Measurements from ENCODE around the gene SLC39A1. TPM values are rescaled to one million over a fixed set of nuclear protein-coding genes. Genes with fewer than 3 reads are reported as not detected.

SLC39A1 gene
- total and polyA plus RNA-seq, 4 donors: 73.4 to 247 (median 122) TPM

- Histone ChIP-seq H3K4me1 (ENCODE audit: control insufficient read depth in 5 of 5, insufficient read depth in 5 of 5, low read length in 5 of 5) (peaks cover 0 to 4% (median 0%) of the 10 kb centered on the region in 5 donors), H3K27ac (ENCODE audit: low read depth in 1 of 2, low read length in 1 of 2) (no peak overlapping the region), H3K9me3 (ENCODE audit: control insufficient read depth in 4 of 4, insufficient read depth in 3 of 4, low read length in 3 of 4) (no peaks in the 10 kb centered on the region), H3K27me3 (ENCODE audit: control insufficient read depth in 3 of 3, insufficient read depth in 3 of 3, low read length in 2 of 3) (no peaks in the 10 kb centered on the region), H3K9ac (ENCODE audit: insufficient read depth in 1 of 2, low read length in 2 of 2) (no peak overlapping the region), H3K36me3 (ENCODE audit: control insufficient read depth in 4 of 4, insufficient read depth in 4 of 4, low read length in 4 of 4) (peaks cover 9 to 67% (median 44%) of the 10 kb centered on the region in 4 donors), H3K4me3 (no peak overlapping the region)
- TF ChIP-seq, protein P1, sequence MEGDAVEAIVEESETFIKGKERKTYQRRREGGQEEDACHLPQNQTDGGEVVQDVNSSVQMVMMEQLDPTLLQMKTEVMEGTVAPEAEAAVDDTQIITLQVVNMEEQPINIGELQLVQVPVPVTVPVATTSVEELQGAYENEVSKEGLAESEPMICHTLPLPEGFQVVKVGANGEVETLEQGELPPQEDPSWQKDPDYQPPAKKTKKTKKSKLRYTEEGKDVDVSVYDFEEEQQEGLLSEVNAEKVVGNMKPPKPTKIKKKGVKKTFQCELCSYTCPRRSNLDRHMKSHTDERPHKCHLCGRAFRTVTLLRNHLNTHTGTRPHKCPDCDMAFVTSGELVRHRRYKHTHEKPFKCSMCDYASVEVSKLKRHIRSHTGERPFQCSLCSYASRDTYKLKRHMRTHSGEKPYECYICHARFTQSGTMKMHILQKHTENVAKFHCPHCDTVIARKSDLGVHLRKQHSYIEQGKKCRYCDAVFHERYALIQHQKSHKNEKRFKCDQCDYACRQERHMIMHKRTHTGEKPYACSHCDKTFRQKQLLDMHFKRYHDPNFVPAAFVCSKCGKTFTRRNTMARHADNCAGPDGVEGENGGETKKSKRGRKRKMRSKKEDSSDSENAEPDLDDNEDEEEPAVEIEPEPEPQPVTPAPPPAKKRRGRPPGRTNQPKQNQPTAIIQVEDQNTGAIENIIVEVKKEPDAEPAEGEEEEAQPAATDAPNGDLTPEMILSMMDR (IDR thresholded peaks at IDR 0.05; ENCODE audit: control extremely low read depth, extremely low read depth): no peak
- 88 to 98% methylated on average over 3 of the region's 3 CpGs for WGBS, 2 donors
- no peak for ATAC-seq (ENCODE audit: insufficient read depth, low FRiP score)
- no peak for DNase-seq
Measured at GRCh38 chr1:153938996-153939395, 24.3 kb downstream of the SLC39A1 start.

GRCh38 chr1:153937331-153937730, 26.0 kb downstream of the SLC39A1 start:
- no peak overlapping the region for H3K9ac ChIP-seq (ENCODE audit: insufficient read depth in 1 of 2, low read length in 2 of 2)
- DNase-seq: no peak
- H3K4me1 ChIP-seq (ENCODE audit: control insufficient read depth in 5 of 5, insufficient read depth in 5 of 5, low read length in 5 of 5): no peaks in the 10 kb centered on the region
- WGBS, 2 donors: 96 to 99% methylated on average over 10 of the region's 10 CpGs
- no peak overlapping the region for H3K27ac ChIP-seq (ENCODE audit: low read depth in 1 of 2, low read length in 1 of 2)
- H3K36me3 ChIP-seq (ENCODE audit: control insufficient read depth in 4 of 4, insufficient read depth in 4 of 4, low read length in 4 of 4): peaks cover 10 to 74% (median 43%) of the 10 kb centered on the region in 4 donors
- ATAC-seq (ENCODE audit: insufficient read depth, low FRiP score): no peak
- TF ChIP-seq, protein P1 (IDR thresholded peaks at IDR 0.05; ENCODE audit: control extremely low read depth, extremely low read depth): no peak
- H3K9me3 ChIP-seq (ENCODE audit: control insufficient read depth in 4 of 4, insufficient read depth in 3 of 4, low read length in 3 of 4): no peaks in the 10 kb centered on the region
- no peak overlapping the region for H3K4me3 ChIP-seq
- H3K27me3 ChIP-seq (ENCODE audit: control insufficient read depth in 3 of 3, insufficient read depth in 3 of 3, low read length in 2 of 3): no peaks in the 10 kb centered on the region

DNA sequence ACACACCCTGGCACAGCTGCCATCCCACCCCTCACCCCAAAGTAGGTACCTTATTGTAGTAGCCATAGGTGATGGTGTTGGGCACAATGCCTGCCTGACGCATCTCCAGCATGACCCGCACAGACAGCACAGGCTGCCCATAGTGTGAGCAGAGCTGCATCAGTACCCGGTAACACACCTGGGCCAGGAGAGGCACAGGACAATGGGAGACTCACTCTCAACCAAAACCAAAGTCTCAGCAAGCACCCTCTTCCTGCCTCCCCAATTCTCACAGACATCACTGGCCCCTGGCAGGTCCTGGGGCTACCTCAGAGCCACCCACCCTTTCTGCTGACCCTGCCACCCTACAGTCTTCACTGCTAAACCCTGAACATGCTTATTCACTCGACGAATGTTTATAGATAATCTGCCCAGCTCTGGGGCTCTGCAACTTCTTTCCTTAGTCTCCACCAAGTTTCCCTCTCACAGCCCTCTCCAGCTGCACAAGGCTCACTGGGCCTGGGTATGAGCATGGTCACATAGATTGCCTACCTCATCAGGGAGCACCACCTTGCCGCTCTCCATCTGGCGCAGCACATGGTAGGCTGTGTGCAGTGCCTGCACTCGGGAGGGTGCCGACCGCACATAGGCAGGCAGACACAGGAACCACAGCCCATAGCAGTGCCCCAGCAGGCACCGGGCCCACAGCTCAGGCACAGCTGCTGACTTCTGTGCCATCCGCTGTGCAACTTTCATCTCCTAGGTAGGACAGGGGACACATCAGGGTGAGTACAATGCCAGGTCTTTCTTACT, 27.1 kb downstream of the SLC39A1 start:
- TF ChIP-seq, protein P1 (IDR thresholded peaks at IDR 0.05; ENCODE audit: control extremely low read depth, extremely low read depth): no peak
- ATAC-seq (ENCODE audit: insufficient read depth, low FRiP score) (no peak), DNase-seq (no peak)
- H3K27ac ChIP-seq (ENCODE audit: low read depth in 1 of 2, low read length in 1 of 2): no peak overlapping the region
- 96 to 98% methylated on average over 12 of the region's 12 CpGs for WGBS, 2 donors
- no peak overlapping the region for H3K4me3 ChIP-seq
- H3K27me3 ChIP-seq (ENCODE audit: control insufficient read depth in 3 of 3, insufficient read depth in 3 of 3, low read length in 2 of 3): no peaks in the 10 kb centered on the region
- H3K36me3 ChIP-seq (ENCODE audit: control insufficient read depth in 4 of 4, insufficient read depth in 4 of 4, low read length in 4 of 4): peaks cover 10 to 73% (median 40%) of the 10 kb centered on the region in 4 donors
- no peaks in the 10 kb centered on the region for H3K4me1 ChIP-seq (ENCODE audit: control insufficient read depth in 5 of 5, insufficient read depth in 5 of 5, low read length in 5 of 5)
- no peak overlapping the region for H3K9ac ChIP-seq (ENCODE audit: insufficient read depth in 1 of 2, low read length in 2 of 2)
- no peaks in the 10 kb centered on the region for H3K9me3 ChIP-seq (ENCODE audit: control insufficient read depth in 4 of 4, insufficient read depth in 3 of 4, low read length in 3 of 4)

All from lung (tissue), 12 donors.